CD4-positive, alpha-beta T cell treated with Interleukin-10 for 1 hour (primary cell): Measurements from ENCODE around the gene SPATA18.
"Not testable (repeated sequence)": the region's sequence is repeated elsewhere in the genome, so short reads cannot be mapped to it uniquely, and the experiment has no call there.

ENCODE experiments used
- DNase-seq: peaks from one replicate; pipeline ENCODE4 v3.0.0-alpha.2; 2020

The SPATA18 gene

GRCh38 chr4:52052475-52052780, 1.3 kb downstream of the SPATA18 start:
- DNase-seq = no peak

- DNase-seq = no peak
Observed at GRCh38 chr4:52054254-52054653, 3.1 kb downstream of the SPATA18 start.

GRCh38 chr4:52057196-52057595, 6.1 kb downstream of the SPATA18 start:
- DNase-seq = no peak

- DNase-seq = no peak
Observed at GRCh38 chr4:52058275-52058674, 7.2 kb downstream of the SPATA18 start.

GRCh38 chr4:52059372-52059771, 8.3 kb downstream of the SPATA18 start:
- no peak for DNase-seq

- no peak for DNase-seq
Observed at GRCh38 chr4:52069571-52069970, 18.5 kb downstream of the SPATA18 start.

- DNase-seq = no peak
Observed at GRCh38 chr4:52071791-52072546, 20.9 kb downstream of the SPATA18 start.

- no peak for DNase-seq
Observed at GRCh38 chr4:52076731-52077130, 25.6 kb downstream of the SPATA18 start.

GRCh38 chr4:52079659-52080058, 28.6 kb downstream of the SPATA18 start:
- DNase-seq = no peak

- no peak for DNase-seq
Observed at GRCh38 chr4:52081216-52081615, 30.1 kb downstream of the SPATA18 start.

- DNase-seq = not testable (repeated sequence)
Observed at GRCh38 chr4:52086425-52086824, 35.3 kb downstream of the SPATA18 start.

GRCh38 chr4:52091801-52092200, 40.7 kb downstream of the SPATA18 start:
- DNase-seq = no peak

- DNase-seq = no peak
Observed at GRCh38 chr4:52093466-52093865, 42.4 kb downstream of the SPATA18 start.

- DNase-seq = no peak
Observed at GRCh38 chr4:52094376-52095145, 43.5 kb downstream of the SPATA18 start.

- DNase-seq = no peak
Observed at GRCh38 chr4:52095374-52095773, 44.3 kb downstream of the SPATA18 start.

- no peak for DNase-seq
Observed at GRCh38 chr4:52096048-52096447, 44.9 kb downstream of the SPATA18 start.

GRCh38 chr4:52098618-52099017, 47.5 kb downstream of the SPATA18 start:
- DNase-seq = no peak

GRCh38 chr4:52099860-52100461, 48.9 kb downstream of the SPATA18 start:
- no peak for DNase-seq

GRCh38 chr4:52102587-52102986, 51.5 kb downstream of the SPATA18 start:
- DNase-seq = no peak

GRCh38 chr4:52103319-52103718, 52.2 kb downstream of the SPATA18 start:
- no peak for DNase-seq

- no peak for DNase-seq
Observed at GRCh38 chr4:52105276-52105675, 54.2 kb downstream of the SPATA18 start.

- no peak for DNase-seq
Observed at GRCh38 chr4:52106191-52106590, 55.1 kb downstream of the SPATA18 start.

- DNase-seq = no peak
Observed at GRCh38 chr4:52106660-52107059, 55.6 kb downstream of the SPATA18 start.

GRCh38 chr4:52107336-52107735, 56.2 kb downstream of the SPATA18 start:
- no peak for DNase-seq
